ENCODE measurements around the gene KCNIP1.

DNA sequence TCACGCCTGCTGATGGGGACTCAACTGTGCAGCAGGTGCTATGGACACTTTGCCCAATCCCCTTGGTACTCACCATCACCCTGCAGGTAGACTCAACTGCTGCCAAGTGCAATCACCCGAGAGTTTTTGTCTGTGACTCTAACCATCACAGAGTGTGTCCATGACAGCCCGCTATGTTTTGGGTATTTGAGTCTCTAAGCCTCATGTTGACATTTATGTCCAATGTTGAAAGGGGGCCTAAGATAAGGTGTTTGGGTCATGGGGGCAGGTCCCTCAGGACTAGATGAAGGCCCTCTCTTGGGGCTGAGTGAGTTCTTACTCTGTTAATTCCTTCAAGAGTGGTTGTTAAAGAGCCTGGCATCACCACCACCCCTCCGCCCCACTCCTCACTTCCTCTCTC is 235.6 kb downstream of the KCNIP1 start:
- no peak for TF ChIP-seq POLR2A (IDR thresholded peaks at IDR 0.05)
- TF ChIP-seq, protein P1, sequence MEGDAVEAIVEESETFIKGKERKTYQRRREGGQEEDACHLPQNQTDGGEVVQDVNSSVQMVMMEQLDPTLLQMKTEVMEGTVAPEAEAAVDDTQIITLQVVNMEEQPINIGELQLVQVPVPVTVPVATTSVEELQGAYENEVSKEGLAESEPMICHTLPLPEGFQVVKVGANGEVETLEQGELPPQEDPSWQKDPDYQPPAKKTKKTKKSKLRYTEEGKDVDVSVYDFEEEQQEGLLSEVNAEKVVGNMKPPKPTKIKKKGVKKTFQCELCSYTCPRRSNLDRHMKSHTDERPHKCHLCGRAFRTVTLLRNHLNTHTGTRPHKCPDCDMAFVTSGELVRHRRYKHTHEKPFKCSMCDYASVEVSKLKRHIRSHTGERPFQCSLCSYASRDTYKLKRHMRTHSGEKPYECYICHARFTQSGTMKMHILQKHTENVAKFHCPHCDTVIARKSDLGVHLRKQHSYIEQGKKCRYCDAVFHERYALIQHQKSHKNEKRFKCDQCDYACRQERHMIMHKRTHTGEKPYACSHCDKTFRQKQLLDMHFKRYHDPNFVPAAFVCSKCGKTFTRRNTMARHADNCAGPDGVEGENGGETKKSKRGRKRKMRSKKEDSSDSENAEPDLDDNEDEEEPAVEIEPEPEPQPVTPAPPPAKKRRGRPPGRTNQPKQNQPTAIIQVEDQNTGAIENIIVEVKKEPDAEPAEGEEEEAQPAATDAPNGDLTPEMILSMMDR (IDR thresholded peaks at IDR 0.05), result no peak

Measured in heart left ventricle (tissue), 13 donors.